Thyroid gland (tissue), 4 donors: Measurements from ENCODE around the gene IPO9. TPM values are rescaled to one million over a fixed set of nuclear protein-coding genes. Genes with fewer than 3 reads are reported as not detected.
A peak's percentile ranks its signal among the peaks of the same experiment; 100 is the strongest.

Experiments used
- DNase-seq, 2 donors: peaks; one replicate each; pipeline ENCODE4 v3.0.0-alpha.2; 2019
- H3K27ac ChIP-seq, 3 donors: fragments of 200-600 bp; sonication (generic); 1 replicate in 2 of 3; 2 replicates in 1 of 3; pipeline ENCODE4 v1.5.1; 2016 to 2019; ENCODE audit warnings: mild to moderate bottlenecking in 1 of 3, moderate library complexity in 1 of 3
- H3K27me3 ChIP-seq: fragments of 200-600 bp; sonication (generic); one replicate; pipeline ENCODE4 v1.5.1; 2019
- H3K36me3 ChIP-seq, 2 donors: fragments of 200-600 bp; sonication (generic); one replicate each; pipeline ENCODE4 v1.5.1; 2016 to 2019
- H3K4me1 ChIP-seq, 2 donors: fragments of 200-600 bp; sonication (generic); one replicate each; pipeline ENCODE4 v1.5.1; 2017 to 2019
- H3K4me3 ChIP-seq, 3 donors: fragments of 200-600 bp; sonication (generic); replicated peaks in 1 of 3; 1 replicate in 2 of 3; 2 replicates in 1 of 3; pipeline ENCODE4 v1.5.1; 2016; ENCODE audit warnings: mild to moderate bottlenecking in 1 of 3
- H3K9me3 ChIP-seq: fragments of 200-600 bp; sonication (generic); one replicate; pipeline ENCODE4 v1.5.1; 2017
- POLR2A ChIP-seq, 2 donors: fragments of 450-650 bp; IDR thresholded peaks; one replicate each; pipeline ENCODE4 v1.6.1; 2017; ENCODE audit warnings: antibody characterized with exemption in 2 of 2, mild to moderate bottlenecking in 2 of 2, moderate library complexity in 1 of 2
- WGBS, 2 donors: methylation state at CpG; one replicate each; pipeline ENCODE4 v1.1.5; 2017; 5-methylcytosine and 5-hydroxymethylcytosine counted together
- intact Hi-C: fragments of 100-400 bp; cut with DNase I; formaldehyde crosslinking; loops from one replicate; pipeline ENCODE4 v1.15.1; 2023
- total RNA-seq, 4 donors: library from RNA; depleted of rRNA; stranded (reverse); fragments of >200 nt; gene quantifications; one replicate each; pipeline ENCODE4 v1.2.3, GENCODE V29; 2016
- TF ChIP-seq, protein P1 (sequence below), 6 experiments: fragments of 200-600 bp in 3 of 6; fragments of 450-650 bp in 3 of 6; sonication (generic) in 3 of 6; IDR thresholded peaks; one replicate each; pipeline ENCODE4 v1.5.1; 2016 to 2019; ENCODE audit warnings: antibody characterized with exemption in 6 of 6, mild to moderate bottlenecking in 2 of 6, inconsistent platforms in 1 of 6, moderate library complexity in 1 of 6

IPO9 gene
- total RNA-seq, 4 donors from 2014 or later: 28.4 to 42.1 (median 36.7) TPM

DNA sequence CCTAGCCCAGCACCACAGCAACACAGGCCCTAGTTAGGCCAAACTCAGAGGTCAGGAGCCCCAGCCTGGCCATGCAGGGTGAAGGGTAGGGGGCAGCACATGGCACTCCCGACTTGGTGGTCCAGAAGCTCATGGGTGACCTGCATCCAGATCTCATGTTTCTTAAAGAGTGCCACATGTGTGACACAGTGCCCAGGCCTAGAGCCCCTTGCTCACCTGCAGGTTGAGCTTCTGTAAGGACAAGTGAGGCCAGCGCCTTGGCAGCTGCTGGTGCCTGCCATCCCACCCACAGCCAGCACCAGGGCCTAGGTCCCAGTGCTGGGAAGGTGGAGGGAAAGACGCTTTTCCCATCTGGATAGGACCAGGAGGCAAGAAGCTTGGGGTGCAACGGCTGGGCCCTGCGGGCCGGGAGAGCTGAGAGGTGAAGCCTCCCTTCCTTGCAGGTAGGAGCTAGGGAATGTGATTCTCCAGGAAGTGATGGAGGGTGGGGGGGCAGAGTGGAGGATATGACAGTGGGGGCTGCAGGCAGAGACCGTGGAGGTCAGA, 66.2 kb downstream of the IPO9 start:
- Histone ChIP-seq H3K27me3 (no peaks in the 10 kb centered on the region), H3K36me3 (no peaks in the 10 kb centered on the region), H3K4me1 (peaks cover 12 to 20% of the 10 kb centered on the region in 2 donors), H3K4me3 (no peak overlapping the region), H3K9me3 (no peaks in the 10 kb centered on the region), H3K27ac (no peak overlapping the region)
- 80 to 82% methylated on average over 7 of the region's 7 CpGs for WGBS, 2 donors
- DNase-seq: no peak
- TF ChIP-seq POLR2A (IDR thresholded peaks at IDR 0.05): no peak
- TF ChIP-seq, protein P1, sequence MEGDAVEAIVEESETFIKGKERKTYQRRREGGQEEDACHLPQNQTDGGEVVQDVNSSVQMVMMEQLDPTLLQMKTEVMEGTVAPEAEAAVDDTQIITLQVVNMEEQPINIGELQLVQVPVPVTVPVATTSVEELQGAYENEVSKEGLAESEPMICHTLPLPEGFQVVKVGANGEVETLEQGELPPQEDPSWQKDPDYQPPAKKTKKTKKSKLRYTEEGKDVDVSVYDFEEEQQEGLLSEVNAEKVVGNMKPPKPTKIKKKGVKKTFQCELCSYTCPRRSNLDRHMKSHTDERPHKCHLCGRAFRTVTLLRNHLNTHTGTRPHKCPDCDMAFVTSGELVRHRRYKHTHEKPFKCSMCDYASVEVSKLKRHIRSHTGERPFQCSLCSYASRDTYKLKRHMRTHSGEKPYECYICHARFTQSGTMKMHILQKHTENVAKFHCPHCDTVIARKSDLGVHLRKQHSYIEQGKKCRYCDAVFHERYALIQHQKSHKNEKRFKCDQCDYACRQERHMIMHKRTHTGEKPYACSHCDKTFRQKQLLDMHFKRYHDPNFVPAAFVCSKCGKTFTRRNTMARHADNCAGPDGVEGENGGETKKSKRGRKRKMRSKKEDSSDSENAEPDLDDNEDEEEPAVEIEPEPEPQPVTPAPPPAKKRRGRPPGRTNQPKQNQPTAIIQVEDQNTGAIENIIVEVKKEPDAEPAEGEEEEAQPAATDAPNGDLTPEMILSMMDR (IDR thresholded peaks at IDR 0.05): no peak
- intact Hi-C loops: loop anchor here (10.0 kb wide), 1 partner anchor 220 kb away; no protein-coding TSS in a partner anchor

DNA sequence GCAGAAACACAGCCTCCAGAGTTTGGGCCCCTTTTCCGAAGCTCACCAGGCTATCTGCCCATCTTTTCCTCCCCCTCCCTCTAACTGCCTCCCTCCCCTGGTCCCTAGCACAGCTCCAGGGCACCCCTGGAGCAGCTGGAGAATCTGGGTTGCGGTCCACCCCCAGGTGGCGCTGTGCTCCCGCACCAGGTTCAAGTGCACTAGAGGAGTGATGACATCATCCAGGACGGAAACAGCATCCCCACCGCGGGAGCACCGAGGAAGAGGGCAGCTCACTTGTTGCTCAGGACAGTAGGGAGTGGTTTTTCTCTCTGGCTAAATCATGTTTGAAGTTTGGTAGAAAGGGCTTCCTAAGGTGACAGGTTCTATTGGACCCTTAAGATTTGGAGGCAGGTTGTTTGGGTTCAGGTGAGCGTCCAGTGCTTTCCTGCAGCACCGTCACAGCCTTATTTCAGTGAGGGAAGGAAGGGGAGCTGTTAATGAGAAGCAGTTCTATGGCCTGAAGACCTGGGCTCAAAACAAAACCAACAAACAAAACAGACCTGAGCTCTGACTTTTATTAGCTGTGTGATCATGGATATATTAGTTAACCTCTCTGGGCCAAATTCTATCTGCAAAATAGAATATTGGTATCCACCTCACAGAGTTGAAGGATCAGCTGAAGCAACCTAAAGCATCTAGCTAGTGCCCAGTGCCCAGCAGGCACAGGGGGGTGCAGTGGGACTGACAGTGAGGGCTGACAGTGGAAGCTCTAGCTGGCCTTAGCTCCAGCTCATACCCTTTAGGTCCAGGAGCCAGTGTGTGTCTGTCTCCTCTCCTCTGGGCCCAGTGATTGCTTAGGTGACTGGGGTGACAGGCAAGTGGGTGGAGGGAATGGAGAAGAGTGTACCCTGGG, 67.2 kb downstream of the IPO9 start:
- Histone ChIP-seq H3K27me3 (no peaks in the 10 kb centered on the region), H3K4me3 (no peak overlapping the region), H3K36me3 (no peaks in the 10 kb centered on the region), H3K4me1 (peaks cover 22 to 29% of the 10 kb centered on the region in 2 donors), H3K27ac (peak overlapping the region; percentile 31 to 96 (median 55)), H3K9me3 (no peaks in the 10 kb centered on the region)
- peak in 1 of 2 donors; percentile 26 for TF ChIP-seq POLR2A (IDR thresholded peaks at IDR 0.05)
- TF ChIP-seq, protein P1 (IDR thresholded peaks at IDR 0.05): peak; percentile 78 to 98 (median 93)
- intact Hi-C loops: loop anchor here (10.0 kb wide), 1 partner anchor 219 kb away; no protein-coding TSS in a partner anchor
- DNase-seq: peak; percentile 87 to 90
- 15 to 16% methylated on average over 9 to 10 of the region's 10 CpGs for WGBS, 2 donors

DNA sequence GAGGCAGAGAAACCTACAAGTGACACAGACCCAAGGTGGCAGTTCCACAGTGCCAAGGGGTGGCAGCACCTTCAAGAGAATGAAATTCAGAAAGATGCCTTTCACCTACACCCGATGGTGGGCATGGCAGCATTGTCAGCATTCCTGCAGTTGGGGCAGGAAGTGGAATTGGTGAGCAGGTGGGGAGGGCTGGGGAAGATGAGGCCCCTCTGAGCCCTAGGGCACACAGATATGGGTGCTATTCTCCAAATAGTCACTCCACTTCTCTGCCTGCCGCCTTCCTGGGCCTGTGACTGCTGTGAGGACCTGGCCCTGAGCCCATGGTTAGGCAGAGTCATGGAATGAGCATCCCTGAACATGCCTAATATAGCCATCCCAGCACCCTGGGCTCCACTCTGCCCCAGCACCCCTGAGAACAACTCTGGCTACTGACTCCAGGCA, 68.0 kb downstream of the IPO9 start:
- WGBS, 2 donors: 50 to 93% methylated on average over 2 of the region's 2 CpGs
- no peaks in the 10 kb centered on the region for H3K9me3 ChIP-seq
- H3K4me1 ChIP-seq: peaks cover 24 to 32% of the 10 kb centered on the region in 2 donors
- no peak overlapping the region for H3K4me3 ChIP-seq
- no peaks in the 10 kb centered on the region for H3K36me3 ChIP-seq
- no peaks in the 10 kb centered on the region for H3K27me3 ChIP-seq
- TF ChIP-seq, protein P1 (IDR thresholded peaks at IDR 0.05): peak in 2 of 6 experiments; percentile 11 to 18
- no peak for TF ChIP-seq POLR2A (IDR thresholded peaks at IDR 0.05)
- peak; percentile 25 to 32 for DNase-seq
- peak overlapping the region in 2 of 3 donors; percentile 31 to 96 for H3K27ac ChIP-seq
- intact Hi-C loops: loop anchor here (10.0 kb wide), 1 partner anchor 218 kb away; no protein-coding TSS in a partner anchor

DNA sequence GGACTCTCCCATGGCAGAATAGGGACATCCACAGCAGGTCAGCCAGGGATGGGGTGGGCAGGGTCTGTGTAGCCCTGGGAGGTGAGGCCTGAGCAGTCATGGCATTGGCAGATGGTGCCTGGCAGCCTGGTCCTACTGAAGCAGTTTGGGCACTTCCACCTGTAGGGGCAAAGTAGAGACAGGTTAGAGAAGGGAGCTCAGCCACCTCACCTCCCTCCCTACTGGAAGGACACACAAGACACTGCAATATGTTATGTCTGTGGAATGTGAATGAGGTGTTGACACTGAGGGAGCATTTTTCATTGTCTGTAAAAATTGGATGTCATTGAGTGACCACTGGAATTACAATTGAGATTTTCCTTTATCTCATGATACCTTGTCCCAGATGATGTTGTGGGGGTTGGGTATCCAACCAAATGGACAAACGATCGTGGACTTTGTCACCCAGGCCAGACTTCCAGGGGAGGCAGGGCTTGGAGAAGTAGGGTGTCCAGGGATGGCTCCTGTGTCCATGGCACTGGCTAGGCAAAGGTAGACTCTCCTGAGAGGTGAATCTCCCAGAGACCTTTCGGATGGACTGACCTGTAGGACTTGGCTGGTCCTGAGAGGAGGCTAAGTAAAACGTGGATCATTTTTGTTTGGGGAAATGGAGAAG, 69.4 kb downstream of the IPO9 start:
- Histone ChIP-seq H3K36me3 (no peaks in the 10 kb centered on the region), H3K27ac (peak overlapping the region in 2 of 3 donors; percentile 84 to 96), H3K4me3 (no peak overlapping the region), H3K27me3 (no peaks in the 10 kb centered on the region), H3K4me1 (peaks cover 38 to 46% of the 10 kb centered on the region in 2 donors), H3K9me3 (no peaks in the 10 kb centered on the region)
- DNase-seq: no peak
- 80 to 86% methylated on average over 4 of the region's 4 CpGs for WGBS, 2 donors
- intact Hi-C loops: loop anchor here (10.0 kb wide), 1 partner anchor 216 kb away; no protein-coding TSS in a partner anchor
- TF ChIP-seq, protein P1 (IDR thresholded peaks at IDR 0.05): no peak
- TF ChIP-seq POLR2A (IDR thresholded peaks at IDR 0.05): no peak
